Measurements from ENCODE around the gene H2BK1.
A peak's percentile ranks its signal among the peaks of the same experiment; 100 is the strongest.

Gene H2BK1

DNA sequence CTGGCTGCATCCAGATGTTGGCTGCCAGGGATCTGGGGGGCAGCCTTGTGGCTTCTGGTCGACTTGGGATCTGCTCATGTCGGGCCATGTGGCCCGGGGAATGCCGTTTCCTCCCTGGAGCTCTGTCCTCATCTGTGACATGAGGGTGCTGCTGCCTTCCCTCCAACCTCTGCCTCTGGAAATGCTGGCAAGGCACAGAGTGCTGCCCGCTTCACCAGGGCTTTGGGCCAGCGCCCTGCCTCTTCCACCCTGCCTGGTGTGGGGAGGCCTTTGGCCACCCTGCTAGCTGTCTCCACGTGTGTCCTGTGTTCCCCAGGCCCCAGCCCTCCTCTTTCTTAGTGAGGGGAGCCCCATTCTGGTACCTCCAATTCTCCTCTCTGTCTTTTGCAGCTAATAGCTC is 44.0 kb upstream of the H2BK1 start:
- no peak overlapping the region for H3K4me3 ChIP-seq
- H3K27ac ChIP-seq: peak overlapping the region in 1 of 2 donors; percentile 98
- intact Hi-C loops (cut with DNase I; ENCODE audit: low total_unique reads): no loop called here
- DNase-seq: peak in 1 of 2 donors; percentile 65
- TF ChIP-seq, protein P1, sequence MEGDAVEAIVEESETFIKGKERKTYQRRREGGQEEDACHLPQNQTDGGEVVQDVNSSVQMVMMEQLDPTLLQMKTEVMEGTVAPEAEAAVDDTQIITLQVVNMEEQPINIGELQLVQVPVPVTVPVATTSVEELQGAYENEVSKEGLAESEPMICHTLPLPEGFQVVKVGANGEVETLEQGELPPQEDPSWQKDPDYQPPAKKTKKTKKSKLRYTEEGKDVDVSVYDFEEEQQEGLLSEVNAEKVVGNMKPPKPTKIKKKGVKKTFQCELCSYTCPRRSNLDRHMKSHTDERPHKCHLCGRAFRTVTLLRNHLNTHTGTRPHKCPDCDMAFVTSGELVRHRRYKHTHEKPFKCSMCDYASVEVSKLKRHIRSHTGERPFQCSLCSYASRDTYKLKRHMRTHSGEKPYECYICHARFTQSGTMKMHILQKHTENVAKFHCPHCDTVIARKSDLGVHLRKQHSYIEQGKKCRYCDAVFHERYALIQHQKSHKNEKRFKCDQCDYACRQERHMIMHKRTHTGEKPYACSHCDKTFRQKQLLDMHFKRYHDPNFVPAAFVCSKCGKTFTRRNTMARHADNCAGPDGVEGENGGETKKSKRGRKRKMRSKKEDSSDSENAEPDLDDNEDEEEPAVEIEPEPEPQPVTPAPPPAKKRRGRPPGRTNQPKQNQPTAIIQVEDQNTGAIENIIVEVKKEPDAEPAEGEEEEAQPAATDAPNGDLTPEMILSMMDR (IDR thresholded peaks at IDR 0.05): no peak
- no peaks in the 10 kb centered on the region for H3K9me3 ChIP-seq
- no peaks in the 10 kb centered on the region for H3K36me3 ChIP-seq
- peaks cover 6 to 46% (median 31%) of the 10 kb centered on the region in 4 donors for H3K4me1 ChIP-seq
- H3K27me3 ChIP-seq: no peaks in the 10 kb centered on the region

DNA sequence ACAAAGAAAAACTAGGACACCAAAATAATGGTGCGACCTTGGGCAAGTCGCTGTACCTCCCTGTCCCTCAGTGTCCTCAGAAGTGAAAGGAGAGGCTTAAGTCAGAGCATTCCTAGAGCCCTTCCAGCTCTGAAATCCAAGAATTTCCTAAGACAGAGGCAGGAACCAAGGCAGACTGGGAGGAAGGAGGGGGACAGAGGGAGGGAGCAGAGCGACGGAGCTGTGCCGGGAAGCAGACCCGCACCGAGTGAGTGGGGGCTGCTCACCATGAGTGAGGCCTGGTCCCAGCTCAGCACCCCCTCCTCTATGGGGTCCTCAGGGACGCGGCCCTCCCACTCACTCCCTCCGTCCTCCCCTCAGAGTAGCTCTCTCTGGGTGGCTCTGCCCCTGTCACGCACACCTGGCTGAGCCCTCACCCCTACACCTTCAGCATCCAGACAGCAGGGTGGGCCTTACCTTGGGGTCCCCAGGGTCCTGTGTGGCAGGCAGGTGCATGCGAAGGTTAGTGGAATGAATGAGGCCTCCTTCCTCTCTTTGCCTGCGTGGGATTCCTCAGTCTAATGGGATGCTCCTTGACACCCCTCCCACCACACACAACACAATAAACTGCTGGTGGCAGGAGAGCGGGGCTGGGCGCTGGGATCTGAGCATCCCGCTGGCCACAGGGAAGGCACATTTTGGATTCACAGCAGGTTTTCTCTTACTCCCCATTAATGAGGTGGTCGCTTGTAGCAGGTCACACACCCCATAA is 42.8 kb upstream of the H2BK1 start:
- TF ChIP-seq, protein P1 (IDR thresholded peaks at IDR 0.05): no peak
- H3K4me3 ChIP-seq: peak overlapping the region; percentile 71 to 73
- H3K4me1 ChIP-seq: peaks cover 6 to 46% (median 34%) of the 10 kb centered on the region in 4 donors
- H3K27ac ChIP-seq: peak overlapping the region; percentile 95 to 98
- H3K36me3 ChIP-seq: no peaks in the 10 kb centered on the region
- DNase-seq: peak in 1 of 2 donors; percentile 62
- H3K27me3 ChIP-seq: no peaks in the 10 kb centered on the region
- H3K9me3 ChIP-seq: no peaks in the 10 kb centered on the region
- intact Hi-C loops (cut with DNase I; ENCODE audit: low total_unique reads): no loop called here

DNA sequence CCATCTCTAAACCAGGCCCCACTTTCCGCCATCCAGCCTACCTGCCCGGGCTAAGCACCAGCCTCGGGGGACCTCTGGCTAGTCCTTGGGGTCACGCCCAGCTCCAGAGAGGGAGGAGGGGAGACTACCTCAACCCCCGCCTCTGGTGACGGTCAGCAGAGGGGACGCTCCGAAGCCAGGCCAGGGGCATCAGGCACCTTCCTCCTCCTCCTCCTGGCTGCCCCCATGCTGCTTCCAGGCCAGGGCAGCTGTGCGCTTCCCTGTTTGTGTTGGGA is 42.2 kb upstream of the H2BK1 start:
- Histone ChIP-seq H3K27ac (peak overlapping the region; percentile 95 to 98), H3K4me3 (peak overlapping the region; percentile 71 to 73), H3K9me3 (no peaks in the 10 kb centered on the region), H3K27me3 (no peaks in the 10 kb centered on the region), H3K36me3 (no peaks in the 10 kb centered on the region), H3K4me1 (peaks cover 6 to 50% (median 39%) of the 10 kb centered on the region in 4 donors)
- TF ChIP-seq, protein P1 (IDR thresholded peaks at IDR 0.05): no peak
- DNase-seq: peak in 1 of 2 donors; percentile 70
- intact Hi-C loops (cut with DNase I; ENCODE audit: low total_unique reads): no loop called here

DNA sequence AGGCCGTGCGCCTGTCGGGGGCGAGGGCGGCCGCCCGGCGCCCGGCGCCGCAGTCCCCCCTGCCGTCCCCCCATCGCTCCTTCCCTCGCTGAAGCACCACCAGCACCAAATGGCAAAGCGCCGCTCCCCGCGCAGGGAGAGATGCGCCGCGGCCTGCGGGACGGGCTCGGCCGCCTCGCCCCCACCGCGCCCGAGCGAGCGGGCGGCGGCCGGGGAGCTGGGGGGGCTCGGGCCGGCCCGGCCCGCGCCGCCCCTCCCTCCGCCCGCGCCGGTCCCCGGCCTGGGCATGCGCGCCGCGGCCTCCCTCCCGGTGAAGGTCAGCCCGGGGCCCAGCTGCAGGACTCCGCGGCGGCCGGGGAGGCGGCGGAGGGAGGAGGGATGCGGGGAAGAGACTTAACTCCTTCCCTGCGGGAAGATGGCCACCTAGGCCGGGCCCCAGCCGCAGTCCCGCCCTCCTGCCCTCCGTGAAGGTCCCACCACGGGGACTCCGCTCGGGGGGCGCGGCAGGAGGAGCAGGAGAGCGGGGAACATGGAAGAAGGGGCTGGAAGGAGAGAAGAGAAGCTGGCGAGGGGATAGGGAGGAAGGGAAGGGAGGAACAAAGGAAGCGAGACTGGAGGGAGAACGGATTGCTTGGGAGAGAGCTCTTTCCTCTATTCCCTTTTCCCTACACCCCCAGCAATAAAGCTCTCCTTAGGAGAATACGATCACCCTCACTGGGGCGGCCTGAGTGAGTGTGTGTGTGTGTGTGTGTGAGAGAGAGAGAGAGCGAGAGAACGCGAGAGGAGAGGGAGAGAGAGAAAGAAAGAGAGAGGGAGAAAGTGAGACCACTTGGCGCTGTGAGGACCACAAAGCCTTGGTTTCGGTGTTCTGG is 41.6 kb upstream of the H2BK1 start:
- H3K36me3 ChIP-seq: no peaks in the 10 kb centered on the region
- H3K27me3 ChIP-seq: no peaks in the 10 kb centered on the region
- TF ChIP-seq, protein P1 (IDR thresholded peaks at IDR 0.05): no peak
- peak overlapping the region; percentile 71 to 73 for H3K4me3 ChIP-seq
- peak; percentile 69 to 87 for DNase-seq
- intact Hi-C loops (cut with DNase I; ENCODE audit: low total_unique reads): no loop called here
- peak overlapping the region; percentile 95 to 98 for H3K27ac ChIP-seq
- H3K9me3 ChIP-seq: no peaks in the 10 kb centered on the region
- H3K4me1 ChIP-seq: peaks cover 6 to 55% (median 45%) of the 10 kb centered on the region in 4 donors

DNA sequence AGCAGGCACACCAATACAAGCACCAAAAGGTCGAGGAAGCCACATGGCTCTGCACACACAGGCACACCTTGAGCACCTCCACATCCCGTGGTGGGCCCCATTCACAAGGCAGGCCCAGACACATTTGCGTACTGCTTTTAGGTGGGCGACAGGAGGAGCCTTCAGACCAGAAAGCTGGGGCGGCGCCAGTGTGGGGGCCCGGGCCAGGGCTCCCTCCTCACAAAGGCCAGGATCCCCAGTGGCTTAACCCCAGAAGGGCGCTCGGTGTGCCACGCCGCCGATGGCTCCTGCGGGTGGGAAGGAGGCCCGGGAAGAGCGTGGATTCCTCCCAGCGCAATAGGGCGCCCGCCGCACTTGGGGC is 41.0 kb upstream of the H2BK1 start:
- DNase-seq: peak in 1 of 2 donors; percentile 76
- intact Hi-C loops (cut with DNase I; ENCODE audit: low total_unique reads): no loop called here

More for the DNA sequence above, 41.0 kb upstream of the H2BK1 start:
- peak overlapping the region; percentile 71 to 73 for H3K4me3 ChIP-seq
- H3K27me3 ChIP-seq: no peaks in the 10 kb centered on the region
- no peaks in the 10 kb centered on the region for H3K9me3 ChIP-seq
- no peaks in the 10 kb centered on the region for H3K36me3 ChIP-seq
- TF ChIP-seq, protein P1 (IDR thresholded peaks at IDR 0.05): no peak
- peak overlapping the region; percentile 95 to 98 for H3K27ac ChIP-seq
- peaks cover 6 to 62% (median 51%) of the 10 kb centered on the region in 4 donors for H3K4me1 ChIP-seq
